Measurements from ENCODE around the gene OR2V2.

DNA sequence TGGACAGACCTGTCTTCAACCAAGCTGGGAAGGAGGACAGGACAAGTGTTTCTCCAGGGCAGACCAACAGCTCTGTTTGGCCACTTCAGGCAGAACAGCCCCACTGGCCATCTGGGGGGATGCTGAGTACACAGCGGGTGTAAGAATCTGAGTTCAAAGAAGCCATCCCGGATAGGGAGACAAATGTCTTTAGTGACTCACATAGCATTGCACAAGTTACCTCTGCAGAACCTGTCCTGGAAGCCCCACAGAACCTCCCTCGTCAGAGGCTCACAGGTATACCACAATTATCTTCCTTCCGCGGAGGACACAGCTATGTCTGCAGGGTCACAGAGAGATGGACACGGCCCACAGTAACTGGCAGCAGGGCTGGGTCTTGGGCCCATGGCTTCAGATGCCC lies 2.0 kb downstream of the OR2V2 start:
- no peak for TF ChIP-seq GABPA (IDR thresholded peaks at IDR 0.05; ENCODE audit: low read depth)
- TF ChIP-seq, protein P1, sequence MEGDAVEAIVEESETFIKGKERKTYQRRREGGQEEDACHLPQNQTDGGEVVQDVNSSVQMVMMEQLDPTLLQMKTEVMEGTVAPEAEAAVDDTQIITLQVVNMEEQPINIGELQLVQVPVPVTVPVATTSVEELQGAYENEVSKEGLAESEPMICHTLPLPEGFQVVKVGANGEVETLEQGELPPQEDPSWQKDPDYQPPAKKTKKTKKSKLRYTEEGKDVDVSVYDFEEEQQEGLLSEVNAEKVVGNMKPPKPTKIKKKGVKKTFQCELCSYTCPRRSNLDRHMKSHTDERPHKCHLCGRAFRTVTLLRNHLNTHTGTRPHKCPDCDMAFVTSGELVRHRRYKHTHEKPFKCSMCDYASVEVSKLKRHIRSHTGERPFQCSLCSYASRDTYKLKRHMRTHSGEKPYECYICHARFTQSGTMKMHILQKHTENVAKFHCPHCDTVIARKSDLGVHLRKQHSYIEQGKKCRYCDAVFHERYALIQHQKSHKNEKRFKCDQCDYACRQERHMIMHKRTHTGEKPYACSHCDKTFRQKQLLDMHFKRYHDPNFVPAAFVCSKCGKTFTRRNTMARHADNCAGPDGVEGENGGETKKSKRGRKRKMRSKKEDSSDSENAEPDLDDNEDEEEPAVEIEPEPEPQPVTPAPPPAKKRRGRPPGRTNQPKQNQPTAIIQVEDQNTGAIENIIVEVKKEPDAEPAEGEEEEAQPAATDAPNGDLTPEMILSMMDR (IDR thresholded peaks at IDR 0.05): no peak
- no peak for TF ChIP-seq RAD21 (IDR thresholded peaks at IDR 0.05; ENCODE audit: low read length)
- TF ChIP-seq TAF1 (IDR thresholded peaks at IDR 0.05; ENCODE audit: borderline replicate concordance, low read depth, low read length): no peak
- TF ChIP-seq EP300 (IDR thresholded peaks at IDR 0.05; ENCODE audit: borderline replicate concordance in 1 of 2, low read depth in 1 of 2, low read length in 1 of 2): no peak
- TF ChIP-seq POLR2AphosphoS5 (IDR thresholded peaks at IDR 0.05; ENCODE audit: low read depth, low read length): no peak
- no peak for TF ChIP-seq YY1 (IDR thresholded peaks at IDR 0.05; ENCODE audit: low read depth)
- TF ChIP-seq, protein P2, sequence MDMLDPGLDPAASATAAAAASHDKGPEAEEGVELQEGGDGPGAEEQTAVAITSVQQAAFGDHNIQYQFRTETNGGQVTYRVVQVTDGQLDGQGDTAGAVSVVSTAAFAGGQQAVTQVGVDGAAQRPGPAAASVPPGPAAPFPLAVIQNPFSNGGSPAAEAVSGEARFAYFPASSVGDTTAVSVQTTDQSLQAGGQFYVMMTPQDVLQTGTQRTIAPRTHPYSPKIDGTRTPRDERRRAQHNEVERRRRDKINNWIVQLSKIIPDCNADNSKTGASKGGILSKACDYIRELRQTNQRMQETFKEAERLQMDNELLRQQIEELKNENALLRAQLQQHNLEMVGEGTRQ (IDR thresholded peaks at IDR 0.05; ENCODE audit: borderline replicate concordance, low read depth, low read length): no peak
- no peak for TF ChIP-seq JUND (IDR thresholded peaks at IDR 0.05)
- TF ChIP-seq MAX (IDR thresholded peaks at IDR 0.05; ENCODE audit: low read depth): no peak
- TF ChIP-seq REST (IDR thresholded peaks at IDR 0.05; ENCODE audit: low read depth, low read length): no peak

Data from SK-N-SH (cell line).